Nephron (organoid): ENCODE results near the gene BRWD1.
"Not testable (repeated sequence)": the region's sequence is repeated elsewhere in the genome, so short reads cannot be mapped to it uniquely, and the experiment has no call there.

Experiments
- H3K27ac Mint-ChIP-seq, 3 experiments: 2 replicates each; pipeline ENCODE4 v1.8.0; 2020; ENCODE audit warnings: mixed read lengths in 3 of 3, mild to moderate bottlenecking in 2 of 3, moderate library complexity in 1 of 3
- H3K27me3 Mint-ChIP-seq: 2 replicates; pipeline ENCODE4 v1.8.0; 2021; ENCODE audit warnings: low read depth, mild to moderate bottlenecking, moderate library complexity, mixed read lengths
- H3K36me3 Mint-ChIP-seq: 2 replicates; pipeline ENCODE4 v1.8.0; 2020; ENCODE audit warnings: low read depth, mixed read lengths
- H3K4me1 Mint-ChIP-seq: 2 replicates; pipeline ENCODE4 v1.8.0; 2020; ENCODE audit warnings: mixed read lengths
- H3K4me3 Mint-ChIP-seq, 3 experiments: 2 replicates each; pipeline ENCODE4 v1.8.0; 2020; ENCODE audit warnings: mild to moderate bottlenecking in 3 of 3, mixed read lengths in 3 of 3, moderate library complexity in 2 of 3
- H3K9me3 Mint-ChIP-seq: 2 replicates; pipeline ENCODE4 v1.8.0; 2020; ENCODE audit warnings: mixed read lengths
- CTCF ChIP-seq, 3 experiments: fragments of 200-600 bp; sonication (generic); IDR thresholded peaks; one replicate each; pipeline ENCODE4 v1.5.0; 2021; ENCODE audit warnings: antibody characterized with exemption in 3 of 3; ENCODE audit not compliant: unreplicated experiment in 3 of 3

The BRWD1 gene

GRCh38 chr21:39169906-39170305 is 143.5 kb downstream of the BRWD1 start:
- no peak overlapping the region for H3K27ac Mint-ChIP-seq
- no peak for TF ChIP-seq CTCF (IDR thresholded peaks at IDR 0.05; ENCODE audit: unreplicated experiment in 3 of 3)
- H3K9me3 Mint-ChIP-seq = peaks cover 32% of the 10 kb centered on the region
- no peak overlapping the region for H3K4me3 Mint-ChIP-seq
- peaks cover 8% of the 10 kb centered on the region for H3K4me1 Mint-ChIP-seq
- no peaks in the 10 kb centered on the region for H3K27me3 Mint-ChIP-seq
- H3K36me3 Mint-ChIP-seq = peaks cover 68% of the 10 kb centered on the region

- peaks cover 39% of the 10 kb centered on the region for H3K9me3 Mint-ChIP-seq
- peaks cover 60% of the 10 kb centered on the region for H3K36me3 Mint-ChIP-seq
- no peak for TF ChIP-seq CTCF (IDR thresholded peaks at IDR 0.05; ENCODE audit: unreplicated experiment in 3 of 3)
- peaks cover 7% of the 10 kb centered on the region for H3K4me1 Mint-ChIP-seq
- no peaks in the 10 kb centered on the region for H3K27me3 Mint-ChIP-seq
- no peak overlapping the region for H3K4me3 Mint-ChIP-seq
- H3K27ac Mint-ChIP-seq = no peak overlapping the region
These were observed 144.6 kb downstream of the BRWD1 start for GRCh38 chr21:39168800-39169199.

- Mint-ChIP-seq H3K4me1 (peaks cover 21% of the 10 kb centered on the region), H3K27me3 (no peaks in the 10 kb centered on the region), H3K9me3 (peaks cover 44% of the 10 kb centered on the region), H3K36me3 (peaks cover 33% of the 10 kb centered on the region), H3K4me3 (no peak overlapping the region), H3K27ac (no peak overlapping the region)
- TF ChIP-seq CTCF (IDR thresholded peaks at IDR 0.05; ENCODE audit: unreplicated experiment in 3 of 3) = no peak
These were observed 148.9 kb downstream of the BRWD1 start for GRCh38 chr21:39164523-39164922.

- Mint-ChIP-seq H3K4me3 (no peak overlapping the region), H3K4me1 (peaks cover 29% of the 10 kb centered on the region), H3K27ac (peak overlapping the region in 1 of 3 experiments; percentile 4), H3K27me3 (no peaks in the 10 kb centered on the region), H3K36me3 (peaks cover 8% of the 10 kb centered on the region), H3K9me3 (peaks cover 22% of the 10 kb centered on the region)
- TF ChIP-seq CTCF (IDR thresholded peaks at IDR 0.05; ENCODE audit: unreplicated experiment in 3 of 3) = no peak
These were observed 152.4 kb downstream of the BRWD1 start for GRCh38 chr21:39161064-39161463.

GRCh38 chr21:39159342-39160063 is 153.9 kb downstream of the BRWD1 start:
- H3K9me3 Mint-ChIP-seq = peaks cover 13% of the 10 kb centered on the region
- peaks cover 4% of the 10 kb centered on the region for H3K27me3 Mint-ChIP-seq
- H3K27ac Mint-ChIP-seq = peak overlapping the region; percentile 34 to 75 (median 69)
- H3K4me1 Mint-ChIP-seq = peaks cover 31% of the 10 kb centered on the region
- no peak for TF ChIP-seq CTCF (IDR thresholded peaks at IDR 0.05; ENCODE audit: unreplicated experiment in 3 of 3)
- peaks cover 4% of the 10 kb centered on the region for H3K36me3 Mint-ChIP-seq
- H3K4me3 Mint-ChIP-seq = no peak overlapping the region

GRCh38 chr21:39157241-39157640 is 156.2 kb downstream of the BRWD1 start:
- not testable (repeated sequence) for H3K27me3 Mint-ChIP-seq, H3K4me3 Mint-ChIP-seq, H3K27ac Mint-ChIP-seq, H3K9me3 Mint-ChIP-seq, H3K36me3 Mint-ChIP-seq
- H3K4me1 Mint-ChIP-seq = peaks cover 46% of the 10 kb centered on the region
